PC-9 (cell line): ENCODE results near the gene MRPS23. TPM values are rescaled to one million over a fixed set of nuclear protein-coding genes. Genes with fewer than 3 reads are reported as not detected.

Experiments used
- BruUV-seq: library from RNA; stranded (reverse); fragments of 400-500 nt; replicated peaks from 2 replicates; lab custom pipeline; 2021; lab: Mats Ljungman, UMichigan
- CTCF ChIA-PET: fragments of 300-600 bp; sonication (Branson Sonifier 250); formaldehyde crosslinking; loops from one replicate; lab custom pipeline; 2022; ENCODE audit warnings: antibody characterized with exemption; lab: Charles Lee
- POLR2A ChIA-PET: fragments of 300-600 bp; sonication (Branson Sonifier 250); formaldehyde crosslinking; loops from one replicate; lab custom pipeline; 2022; ENCODE audit warnings: antibody characterized with exemption; ENCODE audit not compliant: unreplicated experiment; lab: Charles Lee
- DNase-seq, 2 experiments: peaks; one replicate each; pipeline versions ENCODE4 v3.0.0 to v3.0.0-alpha.2; 2015 to 2022; ENCODE audit warnings: mixed read lengths in 1 of 2
- H2AFZ ChIP-seq: fragments of 200-600 bp; sonication (generic); 2 replicates; pipeline ENCODE4 v1.8.1; 2017; ENCODE audit warnings: antibody characterized with exemption
- H3F3A ChIP-seq: fragments of 200-600 bp; sonication (generic); 2 replicates; pipeline ENCODE4 v1.8.1; 2017; ENCODE audit warnings: antibody characterized with exemption, mild to moderate bottlenecking, low read depth; ENCODE audit not compliant: insufficient read depth
- H3K27ac ChIP-seq: fragments of 200-600 bp; sonication (generic); 2 replicates; pipeline ENCODE4 v1.6.1; 2016; ENCODE audit warnings: mixed run types
- H3K27me3 ChIP-seq: fragments of 200-600 bp; sonication (generic); 2 replicates; pipeline ENCODE4 v1.6.1; 2016; ENCODE audit warnings: low read depth, mixed run types; ENCODE audit not compliant: insufficient read depth
- H3K36me3 ChIP-seq: fragments of 200-600 bp; sonication (generic); 2 replicates; pipeline ENCODE4 v1.6.1; 2016; ENCODE audit warnings: low read depth, mixed run types
- H3K4me1 ChIP-seq: fragments of 200-600 bp; sonication (generic); replicated peaks from 2 replicates; pipeline ENCODE4 v1.6.1; 2016; ENCODE audit warnings: mixed run types; ENCODE audit not compliant: insufficient read depth
- H3K4me2 ChIP-seq: fragments of 200-600 bp; sonication (generic); 2 replicates; pipeline ENCODE4 v1.6.1; 2017; ENCODE audit warnings: mixed run types
- H3K4me3 ChIP-seq: fragments of 200-600 bp; sonication (generic); 2 replicates; pipeline ENCODE4 v1.6.1; 2016; ENCODE audit warnings: mixed run types
- H3K79me2 ChIP-seq: fragments of 200-600 bp; sonication (generic); 2 replicates; pipeline ENCODE4 v1.6.1; 2017; ENCODE audit warnings: low read depth, mixed run types
- H3K9me2 ChIP-seq: fragments of 200-600 bp; sonication (generic); 2 replicates; pipeline ENCODE4 v1.8.1; 2017; ENCODE audit warnings: mild to moderate bottlenecking; ENCODE audit not compliant: insufficient read depth
- H3K9me3 ChIP-seq: fragments of 200-600 bp; sonication (generic); 2 replicates; pipeline ENCODE4 v1.8.1; 2016; ENCODE audit warnings: low read depth; ENCODE audit not compliant: insufficient read depth
- H4K20me1 ChIP-seq: fragments of 200-600 bp; sonication (generic); 2 replicates; pipeline ENCODE4 v1.8.1; 2017; ENCODE audit not compliant: insufficient read depth
- EZH2 ChIP-seq: fragments of 200-600 bp; sonication (generic); IDR thresholded peaks from 2 replicates; pipeline ENCODE4 v1.8.0; 2017; ENCODE audit warnings: antibody characterized with exemption, low read depth
- intact Hi-C: fragments of 100-400 bp; cut with micrococcal nuclease; formaldehyde crosslinking; loops from one replicate; pipeline ENCODE4 v1.10.0; 2022; ENCODE audit not compliant: unreplicated experiment
- total RNA-seq: library from RNA; stranded (reverse); gene quantifications from 2 replicates; pipeline ENCODE4 v1.2.3, GENCODE V29; 2021
- TF ChIP-seq, protein P1 (sequence below): fragments of 200-600 bp; sonication (generic); conservative IDR thresholded peaks from 2 replicates; pipeline ENCODE4 v1.6.1; 2017; ENCODE audit warnings: mixed run types, antibody characterized with exemption, mild to moderate bottlenecking, moderate library complexity

Gene MRPS23
- total RNA-seq, 1 experiment from 2014 or later = 49.7 TPM

DNA sequence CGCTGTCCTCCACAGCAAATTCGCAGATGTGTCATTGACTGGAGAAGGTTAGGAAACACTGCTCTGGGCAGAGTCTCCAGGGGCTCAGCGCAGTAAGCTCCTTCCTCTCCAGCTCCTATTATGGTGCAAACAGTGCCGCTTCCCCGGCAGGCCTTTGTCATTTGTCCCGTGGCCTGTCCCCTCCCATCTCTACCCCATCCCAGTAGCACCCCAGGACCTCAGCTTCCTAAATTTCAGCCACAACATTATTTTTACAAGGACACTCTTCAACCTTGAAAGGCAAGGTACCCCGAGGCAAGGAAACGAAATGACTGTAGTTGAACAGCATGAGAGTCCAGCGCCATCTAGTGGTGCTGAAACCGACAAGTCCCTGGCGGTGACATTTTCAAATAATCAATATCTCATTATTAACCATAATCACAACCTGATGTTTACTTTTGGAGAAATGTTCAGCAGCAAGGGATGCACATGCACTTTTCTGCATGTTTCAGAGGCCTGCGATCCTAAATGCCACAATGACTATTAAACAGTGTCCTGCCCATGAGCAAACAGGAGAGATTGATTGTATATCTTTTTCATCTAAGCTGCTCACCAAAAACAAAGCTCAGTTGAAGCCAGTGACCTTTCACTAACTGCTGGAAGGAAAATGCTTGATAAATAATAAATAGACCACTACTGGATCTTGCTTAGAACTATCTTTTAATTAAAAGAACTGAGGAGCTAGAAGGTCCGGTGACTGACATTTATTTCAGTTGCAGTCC lies 16.5 kb downstream of the MRPS23 start:
- Histone ChIP-seq H3K36me3 (0 out of 2 replicates have a peak, but pooled peaks cover under 1% of the 10 kb centered on the region), H2AFZ (no peak overlapping the region), H3F3A (peaks cover 6% of the 10 kb centered on the region; the same call in 1 of the 2 replicates), H3K9me3 (no peaks in the 10 kb centered on the region), H3K4me3 (no peak overlapping the region), H3K79me2 (no peaks in the 10 kb centered on the region), H3K27ac (no peak overlapping the region), H3K27me3 (no peaks in the 10 kb centered on the region), H3K9me2 (no peaks in the 10 kb centered on the region), H4K20me1 (no peaks in the 10 kb centered on the region), H3K4me2 (no peak overlapping the region), H3K4me1 (no peaks in the 10 kb centered on the region)
- no TSS peak for BruUV-seq
- DNase-seq = peak; percentile 37 to 53
- TF ChIP-seq, protein P1, sequence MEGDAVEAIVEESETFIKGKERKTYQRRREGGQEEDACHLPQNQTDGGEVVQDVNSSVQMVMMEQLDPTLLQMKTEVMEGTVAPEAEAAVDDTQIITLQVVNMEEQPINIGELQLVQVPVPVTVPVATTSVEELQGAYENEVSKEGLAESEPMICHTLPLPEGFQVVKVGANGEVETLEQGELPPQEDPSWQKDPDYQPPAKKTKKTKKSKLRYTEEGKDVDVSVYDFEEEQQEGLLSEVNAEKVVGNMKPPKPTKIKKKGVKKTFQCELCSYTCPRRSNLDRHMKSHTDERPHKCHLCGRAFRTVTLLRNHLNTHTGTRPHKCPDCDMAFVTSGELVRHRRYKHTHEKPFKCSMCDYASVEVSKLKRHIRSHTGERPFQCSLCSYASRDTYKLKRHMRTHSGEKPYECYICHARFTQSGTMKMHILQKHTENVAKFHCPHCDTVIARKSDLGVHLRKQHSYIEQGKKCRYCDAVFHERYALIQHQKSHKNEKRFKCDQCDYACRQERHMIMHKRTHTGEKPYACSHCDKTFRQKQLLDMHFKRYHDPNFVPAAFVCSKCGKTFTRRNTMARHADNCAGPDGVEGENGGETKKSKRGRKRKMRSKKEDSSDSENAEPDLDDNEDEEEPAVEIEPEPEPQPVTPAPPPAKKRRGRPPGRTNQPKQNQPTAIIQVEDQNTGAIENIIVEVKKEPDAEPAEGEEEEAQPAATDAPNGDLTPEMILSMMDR = peak; percentile 97
- TF ChIP-seq EZH2 = no peak
- POLR2A ChIA-PET = no interaction called here
- intact Hi-C loops = loop anchor here (2.0 to 5.0 kb wide), 2 partner anchors 591 to 703 kb away; no protein-coding TSS in a partner anchor
- CTCF ChIA-PET = interaction anchor here (0.5 to 1.6 kb wide), 5 partner anchors 8 to 511 kb away, joined by 3 to 6 read pairs (median 3); no protein-coding TSS in a partner anchor

DNA sequence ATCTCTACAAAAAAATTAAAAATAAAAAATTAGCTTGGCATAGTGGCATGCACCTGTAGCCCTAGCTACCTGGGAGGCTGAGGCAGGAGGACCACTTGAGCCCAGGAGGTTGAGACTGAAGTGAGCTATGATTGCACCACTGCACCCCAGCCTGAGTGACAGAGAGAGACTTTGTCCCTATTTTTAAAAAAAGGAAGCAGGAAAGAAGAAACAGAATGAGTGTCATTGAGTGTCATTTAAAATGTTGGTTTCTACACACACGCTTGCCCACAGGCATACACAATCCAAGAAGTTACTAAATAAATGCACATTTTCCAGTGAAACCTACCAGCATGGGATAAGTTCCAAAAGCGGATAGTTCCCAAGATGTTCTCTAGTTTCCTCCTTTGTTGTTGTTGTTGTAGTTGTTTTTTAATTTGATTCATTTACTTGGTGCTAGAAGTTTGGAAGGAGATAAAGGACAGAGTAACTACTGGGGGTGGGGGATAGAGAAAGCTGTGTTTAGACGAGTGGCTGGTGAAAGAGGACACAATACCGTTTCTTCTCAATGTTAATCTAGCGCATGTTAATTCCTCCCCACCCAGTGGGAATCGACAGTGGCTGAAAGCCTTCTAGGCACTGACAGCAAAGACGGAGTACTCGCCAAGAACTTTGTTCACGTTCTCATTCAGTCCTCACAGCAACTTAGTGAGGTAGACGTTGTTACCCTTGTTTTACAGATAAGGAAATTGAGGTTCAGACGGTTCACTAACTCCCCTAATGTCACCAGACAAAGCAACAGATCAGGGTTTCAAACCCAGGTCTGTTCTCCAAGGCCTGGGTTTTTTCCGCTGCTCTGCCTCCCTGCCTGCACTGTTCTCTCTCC lies 17.3 kb downstream of the MRPS23 start:
- no TSS peak for BruUV-seq
- H2AFZ ChIP-seq = no peak overlapping the region
- peaks cover 6% of the 10 kb centered on the region; the same call in 1 of the 2 replicates for H3F3A ChIP-seq
- H3K4me2 ChIP-seq = no peak overlapping the region
- no peaks in the 10 kb centered on the region for H3K4me1 ChIP-seq
- no peak for DNase-seq
- no peak overlapping the region for H3K27ac ChIP-seq
- H3K79me2 ChIP-seq = no peaks in the 10 kb centered on the region
- intact Hi-C loops = loop anchor here (2.0 to 5.0 kb wide), 2 partner anchors 590 to 702 kb away; no protein-coding TSS in a partner anchor
- no peaks in the 10 kb centered on the region for H3K27me3 ChIP-seq
- H4K20me1 ChIP-seq = no peaks in the 10 kb centered on the region
- no peaks in the 10 kb centered on the region for H3K36me3 ChIP-seq
- H3K4me3 ChIP-seq = no peak overlapping the region
- ChIA-PET POLR2A (no interaction called here), CTCF (interaction anchor here (0.5 to 1.6 kb wide), 5 partner anchors 9 to 511 kb away, joined by 3 to 5 read pairs (median 3); no protein-coding TSS in a partner anchor)
- TF ChIP-seq, protein P1 = no peak
- TF ChIP-seq EZH2 = no peak
- H3K9me3 ChIP-seq = no peaks in the 10 kb centered on the region
- H3K9me2 ChIP-seq = no peaks in the 10 kb centered on the region

DNA sequence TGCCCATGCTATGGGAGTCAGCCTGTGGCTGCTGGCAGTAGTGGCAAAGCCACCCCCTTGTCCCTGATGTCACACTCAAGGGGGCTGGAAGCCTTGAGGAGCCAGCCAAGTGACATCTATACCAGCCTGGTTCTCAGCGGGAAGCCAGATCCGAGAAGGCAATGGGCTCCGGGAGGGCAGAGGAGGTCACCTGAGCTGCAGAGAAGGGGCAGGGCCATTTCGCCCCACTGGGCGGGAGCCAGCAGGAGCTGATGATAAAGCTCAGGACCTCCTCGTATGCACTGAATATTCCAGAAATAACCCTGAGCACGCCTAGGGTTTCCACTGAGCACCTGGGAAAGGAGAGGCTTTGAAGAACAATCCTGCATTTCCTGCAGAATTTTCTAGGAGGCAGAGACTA lies 19.0 kb downstream of the MRPS23 start:
- H3K9me3 ChIP-seq = no peaks in the 10 kb centered on the region
- ChIA-PET POLR2A (interaction anchor here (0.5 kb wide), 1 partner anchor 8 kb away, joined by 3 read pairs; no protein-coding TSS in a partner anchor), CTCF (interaction anchor here (0.7 kb wide), 1 partner anchor 171 kb away, joined by 3 read pairs; no protein-coding TSS in a partner anchor)
- BruUV-seq = no TSS peak
- no peak overlapping the region for H3K4me2 ChIP-seq
- intact Hi-C loops = loop anchor here (5.0 kb wide), 1 partner anchor 589 kb away; no protein-coding TSS in a partner anchor
- H4K20me1 ChIP-seq = no peaks in the 10 kb centered on the region
- no peaks in the 10 kb centered on the region for H3F3A ChIP-seq
- TF ChIP-seq EZH2 = no peak
- TF ChIP-seq, protein P1 = no peak
- no peak overlapping the region for H3K27ac ChIP-seq
- no peaks in the 10 kb centered on the region for H3K9me2 ChIP-seq
- no peak overlapping the region for H2AFZ ChIP-seq
- no peak overlapping the region for H3K4me3 ChIP-seq
- DNase-seq = no peak
- H3K27me3 ChIP-seq = no peaks in the 10 kb centered on the region; the same call in 1 of the 2 replicates
- no peaks in the 10 kb centered on the region for H3K79me2 ChIP-seq
- no peaks in the 10 kb centered on the region for H3K4me1 ChIP-seq
- H3K36me3 ChIP-seq = no peaks in the 10 kb centered on the region
